Activated CD8-positive, alpha-beta memory T cell treated with anti-CD3 and anti-CD28 coated beads for 24 hours (primary cell): ENCODE data around the gene SLC17A1.

Experiments used
- DNase-seq: peaks from one replicate; pipeline ENCODE4 v3.0.0-alpha.2; 2020

The SLC17A1 gene

GRCh38 chr6:25831532-25832306, at the start of gene SLC17A1:
Gene SLC17A1 (minus strand): TSS chr6:25832052. CDS start chr6:25830557, 1,495 bp downstream.
- DNase-seq, result no peak

DNA sequence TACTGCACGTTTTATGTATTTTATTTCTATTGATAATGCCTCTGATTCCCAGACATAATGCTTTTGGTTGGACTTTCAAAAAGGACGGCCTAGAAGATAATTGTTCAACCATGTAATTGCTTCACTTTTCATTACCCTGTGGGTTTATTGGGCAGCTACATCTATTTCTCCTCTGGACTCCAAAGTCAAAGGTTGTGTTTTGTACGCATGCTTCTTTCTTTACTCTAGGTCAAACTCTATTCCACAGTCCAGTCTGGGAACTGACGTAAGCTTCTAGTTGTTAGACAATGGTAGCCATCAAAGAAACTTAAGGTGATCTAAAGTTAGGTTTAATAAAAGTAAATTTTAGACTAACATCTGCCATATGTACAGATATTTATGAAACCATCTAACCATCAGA, 48.7 kb upstream of the SLC17A1 start:
- DNase-seq, result no peak

DNA sequence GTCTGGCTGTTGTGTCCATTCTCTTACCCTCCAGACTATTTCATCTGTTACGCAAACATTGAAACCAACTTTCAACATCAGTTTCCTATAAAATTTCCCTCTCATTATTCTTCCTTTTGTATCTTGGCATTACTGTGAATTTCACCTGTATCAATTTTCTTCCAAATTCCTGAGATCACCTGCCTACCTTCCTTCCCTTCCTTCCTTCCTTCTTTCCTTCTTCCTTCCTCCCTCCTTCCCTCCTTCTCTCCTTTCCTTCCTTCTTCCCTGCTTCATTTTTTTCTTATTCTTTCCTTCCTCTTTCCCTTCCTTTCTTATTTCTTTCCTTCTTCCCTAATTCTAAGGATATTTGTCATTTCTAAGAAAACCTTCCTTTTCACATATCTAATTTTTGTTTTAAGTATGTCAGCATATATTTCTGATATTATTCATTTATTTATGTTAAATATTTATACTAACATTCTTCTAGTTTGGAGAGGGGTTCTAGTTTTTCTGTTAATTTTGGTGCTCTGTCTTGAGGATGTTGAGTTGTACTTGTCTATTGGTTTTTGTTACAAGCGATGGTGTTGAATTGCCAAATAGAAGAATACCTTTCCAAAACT, 47.0 kb upstream of the SLC17A1 start:
- DNase-seq, result no peak

- no peak for DNase-seq
Measured at GRCh38 chr6:25875926-25876602, 44.2 kb upstream of the SLC17A1 start.

GRCh38 chr6:25875563-25875905, 43.7 kb upstream of the SLC17A1 start:
- DNase-seq, result no peak

- no peak for DNase-seq
Measured at GRCh38 chr6:25874822-25875562, 43.1 kb upstream of the SLC17A1 start.

GRCh38 chr6:25874118-25874517, 42.3 kb upstream of the SLC17A1 start, which contains the start of gene SLC17A3:
Gene SLC17A3 (minus strand): TSS chr6:25874243. CDS start chr6:25868387, 5,856 bp downstream.
- no peak for DNase-seq

DNA sequence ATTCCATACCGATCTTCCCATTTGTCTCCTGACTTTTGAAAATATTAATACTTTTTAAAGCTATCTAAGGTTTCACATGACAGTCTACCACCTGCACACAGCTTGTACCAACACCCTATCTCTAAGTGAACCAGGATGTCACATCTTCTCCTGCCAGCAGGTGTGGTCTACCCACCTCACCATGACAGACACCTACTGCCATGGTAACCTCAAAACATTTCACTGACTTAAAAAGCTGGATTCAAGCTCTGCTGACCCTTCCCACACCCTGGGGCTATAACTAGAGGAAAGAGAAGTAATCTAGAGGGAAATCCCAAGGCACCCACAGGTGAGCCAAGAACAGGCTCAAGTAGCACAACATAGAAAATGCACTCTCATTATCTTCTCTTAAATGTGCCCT, 41.0 kb upstream of the SLC17A1 start:
- no peak for DNase-seq

DNA sequence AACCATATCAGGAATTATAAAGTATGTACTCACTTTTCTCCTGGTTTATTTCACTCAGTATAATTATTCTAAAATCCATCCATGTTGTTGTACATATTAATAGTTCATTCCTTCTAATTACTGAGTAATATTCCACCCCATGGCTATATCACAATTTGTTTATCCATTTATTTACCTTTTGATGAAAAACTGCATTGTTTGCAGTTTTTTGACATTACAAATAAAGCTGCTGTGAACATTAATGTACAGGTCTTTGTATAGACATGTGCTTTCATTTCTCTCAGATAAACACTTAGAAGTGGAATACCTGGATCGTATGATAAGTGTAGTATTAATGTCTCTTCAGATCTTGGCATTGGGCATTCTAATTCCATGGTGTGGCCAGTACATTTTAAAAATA, 38.0 kb upstream of the SLC17A1 start:
- no peak for DNase-seq

- DNase-seq, result no peak
Measured at GRCh38 chr6:25868436-25869183, 36.8 kb upstream of the SLC17A1 start.

DNA sequence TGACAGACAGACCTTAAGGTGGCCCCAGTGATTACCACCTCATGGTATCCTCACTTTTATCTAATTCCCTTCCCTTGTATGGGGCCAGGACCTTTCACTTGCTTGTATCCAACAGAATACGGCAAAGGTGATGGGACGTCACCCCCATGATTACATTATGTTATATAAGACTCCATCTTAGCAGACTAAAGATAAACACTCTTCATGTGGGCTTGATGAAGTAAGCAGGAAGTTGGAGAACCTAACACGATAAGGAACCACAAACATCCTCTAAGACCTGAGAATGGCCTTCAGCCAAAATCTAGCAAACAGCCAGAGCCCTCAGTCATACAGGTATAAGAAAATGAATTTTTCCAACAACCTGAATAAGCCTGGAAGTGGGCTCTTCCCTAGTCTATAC, 34.2 kb upstream of the SLC17A1 start:
- no peak for DNase-seq

GRCh38 chr6:25863360-25863759, 31.5 kb upstream of the SLC17A1 start:
- no peak for DNase-seq

DNA sequence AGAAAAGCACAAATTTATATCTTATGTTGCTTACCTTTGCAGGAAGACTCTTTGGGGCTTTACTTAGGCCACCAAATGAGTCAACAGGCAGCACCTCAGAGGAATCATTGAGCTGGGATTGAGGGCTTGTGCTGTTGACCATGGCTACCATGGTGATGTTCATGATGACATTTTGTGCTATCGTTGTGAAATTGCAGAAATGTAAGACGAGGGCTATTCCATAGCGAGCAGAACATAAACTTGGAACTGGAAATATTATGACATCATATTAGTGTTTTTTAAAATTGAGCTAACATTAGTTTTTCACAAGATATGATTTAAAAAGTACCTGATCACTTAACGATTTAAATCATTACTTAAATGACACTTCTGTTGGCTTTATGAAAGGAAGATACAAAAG, 30.3 kb upstream of the SLC17A1 start:
- no peak for DNase-seq

DNA sequence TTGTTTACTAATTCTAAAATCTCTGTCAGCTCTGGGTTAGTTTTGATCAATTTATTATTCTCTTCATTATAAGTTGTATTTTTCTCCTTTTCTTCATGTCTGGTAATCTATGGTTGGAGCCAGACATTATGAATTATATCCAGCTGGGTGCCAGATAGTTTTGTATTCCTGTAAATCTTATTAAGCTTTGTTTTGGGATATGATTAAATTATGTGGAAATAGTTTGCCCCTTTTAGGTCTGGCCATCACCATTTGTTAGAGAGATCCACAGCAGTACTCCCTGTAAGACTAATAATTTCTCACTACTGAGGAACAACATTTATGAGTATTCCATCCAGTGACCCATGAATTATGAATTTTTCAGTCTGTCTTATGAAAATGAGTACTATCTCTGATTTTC, 20.9 kb upstream of the SLC17A1 start:
- no peak for DNase-seq

DNA sequence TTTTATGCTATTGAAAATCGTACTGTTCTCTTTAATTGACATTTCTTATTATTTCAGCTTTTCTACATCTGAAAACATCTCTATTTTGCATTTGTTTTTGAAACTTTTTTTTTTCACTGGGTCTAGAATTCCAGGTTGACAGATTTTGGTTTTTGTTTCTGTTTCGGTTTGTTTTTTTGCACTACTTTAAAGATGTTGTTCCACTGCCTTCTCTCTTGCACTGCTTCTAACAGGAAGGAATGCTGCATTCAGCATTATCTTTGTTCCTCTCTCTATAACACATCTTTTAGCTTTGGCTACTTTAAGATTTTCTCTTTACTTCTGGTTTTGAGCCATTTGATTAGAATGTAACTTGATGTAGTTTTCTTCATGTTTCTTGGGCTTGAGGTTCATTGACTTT, 20.1 kb upstream of the SLC17A1 start:
- no peak for DNase-seq

DNA sequence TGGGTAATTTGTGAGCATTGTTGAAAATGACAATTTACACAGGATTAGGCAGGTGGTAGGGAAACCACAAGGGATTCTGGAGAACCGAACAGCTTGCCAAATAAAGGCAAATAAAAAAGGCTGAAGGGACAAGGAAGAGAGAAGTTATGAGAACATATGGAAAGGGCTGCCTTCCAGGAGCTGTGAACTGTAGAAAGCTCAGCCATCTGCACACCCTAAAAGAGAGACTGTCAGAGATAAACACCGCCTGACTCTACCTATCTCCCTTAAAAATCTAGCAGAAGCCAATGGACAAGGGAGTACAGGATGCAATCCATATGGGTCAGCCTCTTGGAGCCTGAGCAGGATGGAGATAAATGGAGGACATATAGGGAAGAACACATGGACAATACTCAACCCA, 12.7 kb upstream of the SLC17A1 start:
- no peak for DNase-seq

- no peak for DNase-seq
Measured at GRCh38 chr6:25842526-25842925, 10.7 kb upstream of the SLC17A1 start.

DNA sequence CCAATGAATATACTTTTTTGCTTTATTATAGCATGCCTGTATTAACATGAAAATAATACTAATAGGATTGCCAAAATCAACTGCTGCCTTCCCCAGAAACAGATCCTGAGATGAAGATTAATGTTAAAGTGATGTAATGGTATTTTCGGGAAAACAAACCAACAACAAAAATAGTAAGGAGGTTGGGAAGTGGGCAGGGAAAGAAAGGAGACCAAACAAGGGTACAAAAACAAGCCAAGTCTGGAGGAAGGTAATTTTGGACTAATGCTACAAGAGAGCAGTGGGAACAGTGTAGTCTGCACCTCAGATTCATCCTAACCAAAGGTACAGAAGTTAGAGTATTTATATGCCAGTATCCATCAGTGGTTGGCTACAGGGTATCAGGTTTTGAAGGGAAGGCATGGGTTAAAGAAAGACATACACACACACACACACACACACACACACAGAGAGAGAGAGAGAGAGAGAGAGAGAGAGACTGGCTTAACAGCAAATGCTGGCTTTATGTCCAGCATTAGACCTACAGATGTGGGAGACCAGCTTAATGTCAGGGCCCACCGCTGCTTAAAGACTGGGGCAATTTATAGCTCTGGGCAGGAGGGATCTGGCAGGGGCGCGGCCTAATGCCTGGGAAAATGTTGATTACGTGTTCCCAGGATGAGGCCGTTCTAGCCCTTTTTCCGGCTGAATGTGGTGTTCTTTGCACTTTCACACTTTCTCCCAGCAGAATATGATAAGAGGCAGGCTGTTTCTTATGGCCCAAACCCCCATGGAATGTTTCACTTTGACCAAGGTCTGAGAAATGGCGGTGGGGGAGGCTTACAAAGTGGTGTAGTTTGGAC, 3.8 kb upstream of the SLC17A1 start:
- no peak for DNase-seq

GRCh38 chr6:25834950-25835349, 3.1 kb upstream of the SLC17A1 start:
- no peak for DNase-seq

DNA sequence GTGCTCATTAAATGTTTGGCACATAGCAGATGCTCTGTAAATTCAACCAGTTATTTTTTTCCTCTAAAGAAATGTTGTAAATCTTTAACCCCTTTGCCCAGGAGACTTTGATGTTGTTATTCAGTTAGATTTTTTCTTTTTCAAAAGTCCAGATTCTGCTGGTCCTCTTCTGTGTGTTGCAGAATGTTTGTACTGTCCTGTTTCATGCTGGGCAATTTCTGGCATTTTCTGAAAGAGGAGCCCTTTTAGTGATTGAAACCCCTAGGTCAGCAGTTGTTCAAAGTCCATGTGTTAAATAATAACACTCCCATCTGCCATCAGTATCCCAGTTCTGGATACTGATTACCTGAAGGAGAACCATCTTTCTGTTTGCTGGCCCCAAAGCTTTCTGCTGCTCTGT, 1.3 kb upstream of the SLC17A1 start:
- DNase-seq, result no peak

GRCh38 chr6:25832670-25833069, 818 bp upstream of the SLC17A1 start:
- no peak for DNase-seq

DNA sequence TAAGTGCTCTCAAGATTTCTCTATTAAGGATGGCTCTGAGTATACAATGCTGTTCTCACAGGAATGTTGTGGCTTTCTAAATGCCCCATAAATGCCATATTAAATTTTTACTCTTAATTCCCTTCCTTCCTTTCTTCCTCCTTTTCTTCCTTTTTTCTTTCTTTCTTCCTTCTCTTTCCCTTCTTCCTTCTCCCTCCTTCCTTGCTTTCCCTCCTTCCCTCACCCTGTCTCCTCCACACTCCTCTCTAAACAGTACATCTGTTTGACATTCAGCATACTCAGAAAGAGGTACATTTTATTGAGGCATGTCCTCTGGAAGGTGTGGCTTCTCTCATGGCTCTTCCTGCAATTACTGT, 433 bp upstream of the SLC17A1 start:
- no peak for DNase-seq
